Karpas-422 (cell line): ENCODE measurements around the gene SMIM44. TPM values are rescaled to one million over a fixed set of nuclear protein-coding genes. Genes with fewer than 3 reads are reported as not detected.
"Not testable (repeated sequence)": the region's sequence is repeated elsewhere in the genome, so short reads cannot be mapped to it uniquely, and the experiment has no call there.

ENCODE experiments used
- DNase-seq: peaks from one replicate; pipeline ENCODE4 v3.0.0-alpha.2; 2015
- H2AFZ ChIP-seq: fragments of 200-600 bp; sonication (generic); 2 replicates; pipeline ENCODE4 v1.6.1; 2014; ENCODE audit warnings: antibody characterized with exemption, low read length, mixed read lengths
- H3K27ac ChIP-seq: fragments of 200-600 bp; sonication (generic); 2 replicates; pipeline ENCODE4 v1.5.1; 2014; ENCODE audit warnings: mild to moderate bottlenecking, low read length, moderate library complexity
- H3K27me3 ChIP-seq: fragments of 200-600 bp; sonication (generic); 2 replicates; pipeline ENCODE4 v1.6.1; 2014; ENCODE audit warnings: low read length, mixed read lengths
- H3K36me3 ChIP-seq: fragments of 200-600 bp; sonication (generic); 2 replicates; pipeline ENCODE4 v1.6.1; 2014; ENCODE audit warnings: low read length, mixed read lengths; ENCODE audit not compliant: insufficient read depth
- H3K4me1 ChIP-seq: fragments of 200-600 bp; sonication (generic); 2 replicates; pipeline ENCODE4 v1.6.1; 2014; ENCODE audit warnings: mild to moderate bottlenecking, low read length, mixed read lengths
- H3K4me2 ChIP-seq: fragments of 200-600 bp; sonication (generic); 2 replicates; pipeline ENCODE4 v1.6.1; 2014; ENCODE audit warnings: low read length, low read depth, mild to moderate bottlenecking; ENCODE audit not compliant: poor library complexity, severe bottlenecking
- H3K4me3 ChIP-seq: fragments of 200-600 bp; sonication (generic); 2 replicates; pipeline ENCODE4 v1.5.1; 2014; ENCODE audit warnings: mild to moderate bottlenecking, antibody characterized with exemption, low read length, mixed read lengths
- H3K79me2 ChIP-seq: fragments of 200-600 bp; sonication (generic); 2 replicates; pipeline ENCODE4 v1.6.1; 2014; ENCODE audit warnings: mild to moderate bottlenecking, low read length, mixed read lengths
- H3K9ac ChIP-seq: fragments of 200-600 bp; sonication (generic); 2 replicates; pipeline ENCODE4 v1.6.0; 2014; ENCODE audit warnings: low read length
- H3K9me2 ChIP-seq: fragments of 200-600 bp; sonication (generic), shearing (Covaris generic); replicated peaks from 2 replicates; pipeline ENCODE4 v1.6.0; 2014; ENCODE audit warnings: mild to moderate bottlenecking, low read length, moderate library complexity; ENCODE audit not compliant: insufficient read depth
- H3K9me3 ChIP-seq: fragments of 300-700, 200-600 bp; sonication (generic); 2 replicates; pipeline ENCODE4 v1.6.1; 2014; ENCODE audit warnings: low read length, mixed read lengths
- H4K20me1 ChIP-seq: fragments of 200-600 bp; sonication (generic); 2 replicates; pipeline ENCODE4 v1.6.1; 2014; ENCODE audit warnings: mild to moderate bottlenecking, antibody characterized with exemption, low read length, low read depth; ENCODE audit not compliant: insufficient read depth
- total RNA-seq: library from RNA; depleted of rRNA; stranded (reverse); fragments of >200 nt; shearing (Covaris generic); gene quantifications from 2 replicates; pipeline ENCODE4 v1.2.3, GENCODE V29; 2014; ENCODE audit warnings: low replicate concordance

Gene SMIM44
- total RNA-seq, 1 experiment from 2014 or later: not detected

DNA sequence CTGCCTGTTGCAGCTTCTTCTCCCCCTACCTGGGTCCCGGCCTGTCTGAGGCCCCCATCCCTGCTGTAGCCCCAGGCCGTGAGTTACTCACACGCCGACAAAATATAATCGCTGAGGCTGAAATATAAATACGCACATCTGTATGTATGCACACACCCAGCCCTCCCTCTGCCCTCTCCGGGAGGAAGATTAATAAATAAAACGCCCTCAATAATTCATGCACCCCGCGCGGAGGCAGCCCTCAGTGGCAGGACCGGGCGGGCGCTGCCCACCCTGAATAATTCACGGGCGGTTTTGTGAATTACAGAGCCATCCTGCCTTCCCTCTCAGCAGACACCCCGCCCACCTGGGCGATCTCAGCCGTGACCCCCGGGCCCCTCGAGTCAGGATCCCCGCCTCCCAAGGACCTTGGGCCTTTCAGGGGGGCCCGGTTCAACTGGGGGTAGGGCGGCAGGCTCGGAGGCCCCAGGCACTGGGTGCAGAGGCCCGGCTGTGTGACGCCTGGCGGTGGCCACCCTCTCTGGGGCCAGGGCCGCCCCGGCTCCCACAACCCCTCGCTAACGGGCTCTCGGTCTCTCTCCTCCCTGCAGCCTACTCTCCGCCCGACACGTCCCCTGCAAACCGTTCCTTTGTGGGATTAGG, 27.2 kb downstream of the SMIM44 start:
- H3K27me3 ChIP-seq: no peaks in the 10 kb centered on the region
- H4K20me1 ChIP-seq: no peaks in the 10 kb centered on the region
- H3K4me2 ChIP-seq: no peak overlapping the region
- H2AFZ ChIP-seq: no peak overlapping the region
- H3K36me3 ChIP-seq: no peaks in the 10 kb centered on the region
- no peaks in the 10 kb centered on the region for H3K79me2 ChIP-seq
- peaks cover 15% of the 10 kb centered on the region for H3K4me1 ChIP-seq
- H3K27ac ChIP-seq: no peak overlapping the region
- no peak overlapping the region for H3K9ac ChIP-seq
- H3K4me3 ChIP-seq: no peak overlapping the region
- no peak for DNase-seq
- no peaks in the 10 kb centered on the region for H3K9me3 ChIP-seq
- H3K9me2 ChIP-seq: no peaks in the 10 kb centered on the region

- DNase-seq: no peak
- no peaks in the 10 kb centered on the region for H3K9me2 ChIP-seq
- H3K4me1 ChIP-seq: peaks cover 15% of the 10 kb centered on the region
- H3K79me2 ChIP-seq: no peaks in the 10 kb centered on the region
- H4K20me1 ChIP-seq: no peaks in the 10 kb centered on the region
- H3K36me3 ChIP-seq: no peaks in the 10 kb centered on the region
- H3K27ac ChIP-seq: no peak overlapping the region
- H3K4me3 ChIP-seq: no peak overlapping the region
- no peak overlapping the region for H3K9ac ChIP-seq
- no peaks in the 10 kb centered on the region for H3K27me3 ChIP-seq
- no peak overlapping the region for H3K4me2 ChIP-seq
- no peaks in the 10 kb centered on the region for H3K9me3 ChIP-seq
- no peak overlapping the region for H2AFZ ChIP-seq
Measured at GRCh38 chr19:3455393-3455955, 27.8 kb downstream of the SMIM44 start.

- H3K9me2 ChIP-seq: no peaks in the 10 kb centered on the region
- H4K20me1 ChIP-seq: no peaks in the 10 kb centered on the region
- H3K4me2 ChIP-seq: no peak overlapping the region
- no peaks in the 10 kb centered on the region for H3K27me3 ChIP-seq
- H3K36me3 ChIP-seq: no peaks in the 10 kb centered on the region
- H3K4me1 ChIP-seq: peaks cover 15% of the 10 kb centered on the region
- H2AFZ ChIP-seq: no peak overlapping the region
- no peak overlapping the region for H3K9ac ChIP-seq
- no peaks in the 10 kb centered on the region for H3K9me3 ChIP-seq
- no peak overlapping the region for H3K4me3 ChIP-seq
- H3K79me2 ChIP-seq: no peaks in the 10 kb centered on the region
- no peak overlapping the region for H3K27ac ChIP-seq
- DNase-seq: no peak
Measured at GRCh38 chr19:3454656-3455392, 28.4 kb downstream of the SMIM44 start.

DNA sequence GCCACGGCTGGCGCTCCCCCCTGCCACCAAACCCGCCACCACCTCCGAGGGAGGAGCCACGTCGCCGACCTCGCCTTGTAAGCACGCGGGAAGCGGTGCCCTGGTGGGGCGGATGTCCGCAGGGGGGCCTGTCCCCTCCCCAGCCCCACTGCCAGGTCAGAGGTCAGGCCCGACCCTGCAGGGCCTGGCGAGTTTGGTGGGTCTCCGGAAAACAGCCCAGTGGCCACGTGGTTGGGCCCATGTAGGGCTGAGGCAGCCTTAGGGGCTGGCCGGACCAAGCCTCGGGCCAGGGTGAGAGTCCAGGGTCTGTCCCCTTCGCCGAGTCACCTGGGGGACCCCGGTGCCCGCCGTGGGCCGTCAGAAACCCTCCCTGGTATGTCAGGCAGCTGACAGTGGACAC, 29.4 kb downstream of the SMIM44 start:
- no peaks in the 10 kb centered on the region for H3K36me3 ChIP-seq

DNA sequence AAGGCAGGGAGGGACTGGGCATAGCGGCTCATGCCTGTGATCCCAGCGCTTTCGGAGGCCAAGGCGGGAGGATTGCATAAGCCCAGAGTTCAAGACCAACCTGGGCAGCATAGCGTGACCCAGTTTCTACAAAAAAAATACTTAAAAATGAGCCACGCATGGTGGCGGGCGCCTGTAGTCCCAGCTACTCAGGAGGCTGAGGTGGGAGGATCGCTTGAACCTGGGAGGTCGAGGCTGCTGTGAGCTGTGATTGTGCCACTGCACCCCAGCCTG, 30.4 kb downstream of the SMIM44 start:
- H3K27ac ChIP-seq, DNase-seq, H3K4me2 ChIP-seq, H4K20me1 ChIP-seq, H3K36me3 ChIP-seq, H3K79me2 ChIP-seq, H3K27me3 ChIP-seq, H3K9me2 ChIP-seq, H3K9ac ChIP-seq, H2AFZ ChIP-seq, H3K9me3 ChIP-seq, H3K4me3 ChIP-seq: not testable (repeated sequence)
- H3K4me1 ChIP-seq: peaks cover 13% of the 10 kb centered on the region

More for the DNA sequence above, 29.4 kb downstream of the SMIM44 start:
- no peaks in the 10 kb centered on the region for H3K9me3 ChIP-seq
- H3K27ac ChIP-seq: no peak overlapping the region
- peaks cover 15% of the 10 kb centered on the region for H3K4me1 ChIP-seq
- H3K4me2 ChIP-seq: no peak overlapping the region
- no peaks in the 10 kb centered on the region for H3K9me2 ChIP-seq
- no peak overlapping the region for H3K4me3 ChIP-seq
- H3K27me3 ChIP-seq: no peaks in the 10 kb centered on the region
- no peaks in the 10 kb centered on the region for H4K20me1 ChIP-seq
- no peak overlapping the region for H2AFZ ChIP-seq
- H3K9ac ChIP-seq: no peak overlapping the region
- no peak for DNase-seq
- no peaks in the 10 kb centered on the region for H3K79me2 ChIP-seq

DNA sequence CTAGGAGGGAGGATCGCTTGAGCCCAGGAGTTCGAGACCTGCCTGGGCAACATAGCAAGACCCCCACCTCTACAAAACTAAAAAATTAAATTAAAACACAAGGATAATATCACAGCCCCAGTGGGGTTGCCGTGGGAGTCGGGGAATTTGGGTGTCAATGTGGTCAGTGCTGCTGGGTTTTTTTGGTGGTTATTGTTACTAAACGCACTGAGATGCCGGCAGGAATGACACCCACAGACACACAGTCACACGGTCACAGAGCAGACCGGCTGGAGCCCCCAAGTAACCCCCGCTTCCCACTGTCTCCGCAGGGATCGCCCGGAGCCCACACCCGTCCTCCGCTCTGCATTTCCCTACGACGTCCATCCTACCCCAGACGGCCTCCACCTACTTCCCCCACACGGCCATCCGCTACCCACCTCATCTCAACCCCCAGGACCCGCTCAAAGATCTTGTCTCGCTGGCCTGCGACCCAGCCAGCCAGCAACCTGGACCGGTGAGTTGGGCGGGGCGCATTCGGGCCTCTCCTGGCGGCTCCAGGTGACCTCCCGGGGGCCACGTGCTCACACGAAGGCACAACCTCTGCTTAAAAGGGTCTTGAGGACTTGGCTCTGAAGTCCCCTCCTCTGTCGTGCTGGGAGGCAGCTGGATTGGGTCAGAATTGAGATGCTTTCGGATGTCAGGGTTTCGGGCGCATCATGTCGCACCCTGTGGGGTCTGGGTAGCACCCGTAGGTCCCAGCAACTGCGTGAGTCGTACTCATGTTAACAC, 30.9 kb downstream of the SMIM44 start:
- Histone ChIP-seq H3K4me1 (peaks cover 7% of the 10 kb centered on the region), H2AFZ (no peak overlapping the region), H3K9me3 (no peaks in the 10 kb centered on the region), H3K9me2 (no peaks in the 10 kb centered on the region), H3K27ac (no peak overlapping the region), H3K79me2 (no peaks in the 10 kb centered on the region), H3K4me2 (no peak overlapping the region), H4K20me1 (no peaks in the 10 kb centered on the region), H3K27me3 (no peaks in the 10 kb centered on the region), H3K36me3 (no peaks in the 10 kb centered on the region), H3K9ac (no peak overlapping the region), H3K4me3 (no peak overlapping the region)
- no peak for DNase-seq

- no peaks in the 10 kb centered on the region for H4K20me1 ChIP-seq
Measured at GRCh38 chr19:3451451-3451866, 31.8 kb downstream of the SMIM44 start.

DNA sequence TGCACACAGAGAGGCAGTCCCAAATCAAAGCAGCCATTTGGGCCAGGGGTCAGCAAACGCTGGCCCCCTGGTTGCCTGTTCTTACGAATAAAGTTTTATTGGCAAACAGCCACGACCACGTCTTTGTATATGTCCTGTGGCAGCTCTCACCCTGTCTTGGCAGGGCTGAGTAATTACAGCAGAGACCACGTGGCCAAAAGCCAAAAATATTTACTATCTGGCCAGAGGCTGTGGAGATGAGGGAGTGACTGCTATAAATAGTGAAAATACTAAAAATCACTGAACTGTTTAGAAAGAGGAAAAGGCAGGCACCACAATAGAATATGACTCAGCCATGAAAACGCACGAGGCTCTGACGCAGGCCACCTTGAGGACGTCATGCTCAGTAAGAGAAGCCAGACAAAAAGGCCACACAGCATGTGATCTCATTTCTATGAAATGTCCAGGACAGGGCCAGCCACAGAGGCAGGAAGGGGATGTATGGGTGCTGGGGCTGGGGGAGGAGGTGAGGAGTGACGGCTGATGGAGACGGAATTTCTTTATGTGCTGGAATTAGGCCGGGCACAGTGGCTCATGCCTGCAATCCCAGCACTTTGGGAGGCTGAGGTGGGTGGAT, 32.3 kb downstream of the SMIM44 start:
- no peaks in the 10 kb centered on the region for H3K27me3 ChIP-seq
- no peak overlapping the region for H3K4me2 ChIP-seq
- no peaks in the 10 kb centered on the region for H3K79me2 ChIP-seq
- no peak for DNase-seq
- H2AFZ ChIP-seq: no peak overlapping the region
- no peak overlapping the region for H3K4me3 ChIP-seq
- no peaks in the 10 kb centered on the region for H3K9me3 ChIP-seq
- no peaks in the 10 kb centered on the region for H4K20me1 ChIP-seq
- H3K9ac ChIP-seq: no peak overlapping the region
- no peaks in the 10 kb centered on the region for H3K4me1 ChIP-seq
- H3K9me2 ChIP-seq: no peaks in the 10 kb centered on the region
- H3K27ac ChIP-seq: no peak overlapping the region
- H3K36me3 ChIP-seq: no peaks in the 10 kb centered on the region

More at GRCh38 chr19:3451451-3451866, 31.8 kb downstream of the SMIM44 start:
- Histone ChIP-seq H3K9ac (no peak overlapping the region), H3K9me2 (no peaks in the 10 kb centered on the region), H3K27me3 (no peaks in the 10 kb centered on the region), H3K4me2 (no peak overlapping the region), H3K79me2 (no peaks in the 10 kb centered on the region), H3K4me3 (no peak overlapping the region), H2AFZ (no peak overlapping the region), H3K27ac (no peak overlapping the region), H3K9me3 (no peaks in the 10 kb centered on the region), H3K36me3 (no peaks in the 10 kb centered on the region), H3K4me1 (no peaks in the 10 kb centered on the region)
- DNase-seq: no peak
